ENCODE measurements around the gene HEXD.
"Not testable (repeated sequence)": the region's sequence is repeated elsewhere in the genome, so short reads cannot be mapped to it uniquely, and the experiment has no call there.

HEXD gene

DNA sequence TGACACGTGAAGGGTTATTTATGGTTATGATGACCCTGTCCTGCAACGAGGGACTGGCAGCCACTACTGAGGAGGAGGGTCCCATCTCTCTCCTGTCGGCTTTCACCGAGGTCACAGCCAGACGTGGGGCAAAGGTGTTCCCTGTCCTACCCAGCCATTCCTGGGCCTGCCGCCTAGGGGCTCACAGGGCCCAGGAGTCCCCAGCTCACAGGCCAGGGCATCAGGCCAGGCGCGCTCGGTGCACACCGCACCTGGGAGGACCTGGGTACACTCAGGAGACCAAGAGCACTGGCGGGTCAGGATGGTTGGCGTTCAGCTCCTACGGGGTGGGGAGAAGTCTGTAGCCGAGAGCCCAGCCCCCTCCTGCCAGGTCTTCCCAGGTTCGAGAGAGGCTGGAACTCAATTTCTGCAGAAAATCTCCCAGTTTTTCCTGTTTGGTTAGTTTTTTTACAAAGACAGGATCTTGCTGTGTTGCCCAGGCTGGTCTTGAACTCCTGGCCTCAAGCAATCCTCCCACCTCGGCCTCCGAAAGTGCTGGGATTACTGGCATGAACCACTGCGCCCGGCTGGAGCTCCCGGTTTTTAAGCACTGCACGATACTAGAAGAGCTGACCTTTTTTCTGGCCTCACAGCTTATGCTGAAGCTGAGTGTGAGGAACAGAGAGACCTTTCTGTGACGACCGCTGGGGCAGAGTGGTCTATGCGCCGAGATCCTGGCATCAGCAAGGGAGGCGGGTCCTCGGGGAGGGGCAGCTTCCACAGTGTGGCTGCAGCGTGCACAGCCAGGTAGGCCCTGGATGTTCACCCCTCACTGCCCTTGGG, 24.7 kb downstream of the HEXD start:
- DNase-seq: no peak

DNA sequence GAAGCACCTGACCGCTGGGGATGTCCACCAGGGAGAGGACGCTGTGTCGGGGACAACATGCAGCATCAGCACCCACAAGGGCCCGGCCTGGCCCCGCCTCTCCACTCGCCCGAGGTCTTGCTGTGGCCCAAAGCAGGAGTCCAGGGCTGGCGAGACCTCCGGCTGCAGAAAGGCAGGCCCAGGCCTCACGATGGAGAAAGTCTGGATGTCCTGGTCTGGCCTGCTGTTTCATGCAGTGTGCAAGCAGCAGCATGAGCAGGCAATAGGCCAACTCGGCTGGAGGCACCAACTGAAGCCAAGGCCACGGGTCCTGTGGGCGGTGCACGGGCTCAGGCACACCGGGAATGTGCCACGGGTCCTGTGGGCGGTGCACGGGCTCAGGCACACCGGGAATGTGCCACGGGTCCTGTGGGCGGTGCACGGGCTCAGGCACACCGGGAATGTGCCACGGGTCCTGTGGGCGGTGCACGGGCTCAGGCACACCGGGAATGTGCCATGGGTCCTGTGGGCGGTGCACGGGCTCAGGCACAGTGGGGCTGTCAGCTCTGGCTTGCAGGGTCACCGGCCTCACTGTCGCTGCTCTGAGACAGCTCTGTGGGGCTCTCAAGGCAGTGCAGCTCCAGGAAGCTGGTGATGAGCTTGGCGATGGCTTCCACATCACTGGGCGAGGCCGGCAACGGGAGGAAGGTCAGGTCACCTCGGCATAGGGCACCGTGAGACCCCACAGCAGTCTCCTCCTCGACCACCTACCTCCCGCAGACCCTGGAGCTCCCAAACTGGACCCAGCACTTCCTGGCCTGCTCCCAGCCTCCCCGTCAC, 25.5 kb downstream of the HEXD start:
- DNase-seq: no peak

DNA sequence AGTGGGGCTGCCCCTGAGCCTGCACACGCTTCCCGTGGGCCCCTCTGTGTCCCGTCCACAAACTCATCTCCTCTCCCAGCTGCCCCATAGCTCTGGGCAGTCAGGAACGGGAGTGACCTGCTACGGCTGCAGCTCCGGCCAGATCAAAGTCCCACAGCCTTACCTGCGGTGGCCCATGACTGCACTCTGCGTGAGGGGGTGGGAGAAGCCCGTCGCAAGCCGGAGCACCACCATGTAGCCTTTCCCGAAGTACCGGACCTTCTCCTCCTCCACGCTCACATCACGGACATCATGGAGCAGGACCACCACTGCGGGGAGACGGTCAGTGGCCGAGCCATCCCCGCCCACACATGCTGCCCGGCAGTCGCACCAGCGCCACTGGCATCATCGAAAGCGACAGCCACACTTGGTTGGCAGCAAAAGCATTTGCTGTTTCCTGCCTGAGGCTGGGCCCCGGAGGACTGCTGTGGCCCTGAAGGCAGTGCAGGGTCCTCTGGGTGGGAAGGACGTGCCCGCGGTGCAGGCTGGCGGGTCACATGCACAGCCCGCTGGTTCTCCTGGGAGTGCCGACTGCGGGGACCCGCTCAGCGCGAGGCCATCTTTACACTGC, 26.2 kb downstream of the HEXD start:
- DNase-seq: no peak

DNA sequence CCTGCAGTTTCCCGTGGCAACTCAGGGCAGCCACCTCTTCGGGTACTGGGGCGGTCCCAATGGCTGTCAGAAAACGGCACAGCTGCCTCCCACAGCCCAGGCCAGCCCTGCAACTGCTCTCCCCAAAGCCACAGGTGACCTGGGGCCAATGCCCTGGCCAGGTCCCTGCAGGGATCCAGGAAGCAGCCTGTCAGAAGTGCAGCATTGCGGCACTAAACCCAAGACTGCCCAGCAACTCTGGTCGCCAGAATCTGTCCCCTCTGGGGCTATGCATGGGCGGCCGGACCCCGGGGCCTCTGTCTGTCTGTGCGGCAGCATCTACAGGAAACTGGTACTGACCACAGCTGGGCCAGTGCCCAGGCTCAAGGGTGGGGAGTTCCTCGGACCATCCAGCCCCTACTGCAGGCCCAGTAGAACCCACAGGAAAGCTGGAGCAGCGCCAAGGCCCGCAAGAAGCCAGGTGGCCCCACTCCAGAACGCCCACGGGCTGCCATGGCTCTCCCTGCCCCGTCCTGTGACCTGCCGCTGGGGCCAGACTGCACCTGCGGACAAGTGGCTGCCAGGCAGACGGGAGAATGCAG, 26.9 kb downstream of the HEXD start:
- DNase-seq: no peak

DNA sequence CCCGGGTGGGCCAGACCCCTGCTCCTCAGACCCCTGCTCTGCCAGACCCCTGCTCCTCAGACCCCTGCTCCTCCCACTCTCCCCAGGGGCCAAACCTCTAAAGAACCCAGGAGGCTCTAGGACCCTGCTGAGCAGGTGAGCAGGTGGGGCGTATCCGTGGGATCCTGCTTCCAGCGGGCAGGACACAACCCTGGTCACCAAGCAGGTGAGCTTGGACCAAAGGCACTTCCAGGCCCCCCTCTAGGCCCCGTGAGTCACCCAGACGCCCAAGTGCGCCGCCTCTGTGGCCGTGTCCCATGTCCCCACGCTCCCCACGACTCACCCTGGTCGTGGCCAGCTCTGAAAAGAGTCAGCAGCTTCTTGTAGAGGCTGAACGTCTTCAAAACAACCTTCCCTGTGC, 27.4 kb downstream of the HEXD start:
- DNase-seq: no peak

DNA sequence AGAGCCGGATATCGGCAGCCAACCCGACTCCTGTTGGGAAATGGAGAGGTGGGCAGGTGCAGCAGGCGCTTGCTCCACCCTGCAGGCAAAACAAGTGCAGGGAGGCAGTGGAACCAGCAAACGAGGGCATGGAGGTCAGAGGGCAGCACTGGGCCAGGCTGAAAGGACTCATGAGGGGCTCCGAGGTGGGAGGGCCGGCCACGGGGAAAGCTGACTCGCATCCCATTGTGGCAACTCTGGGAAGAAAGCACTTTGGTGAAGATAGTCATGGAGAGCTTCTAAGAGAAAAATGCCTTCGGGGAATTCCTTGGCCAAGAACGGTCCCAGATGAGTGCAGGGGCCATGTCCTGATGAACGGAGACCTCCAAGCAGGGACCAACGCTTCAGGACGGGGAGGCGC, 28.0 kb downstream of the HEXD start:
- DNase-seq: no peak

DNA sequence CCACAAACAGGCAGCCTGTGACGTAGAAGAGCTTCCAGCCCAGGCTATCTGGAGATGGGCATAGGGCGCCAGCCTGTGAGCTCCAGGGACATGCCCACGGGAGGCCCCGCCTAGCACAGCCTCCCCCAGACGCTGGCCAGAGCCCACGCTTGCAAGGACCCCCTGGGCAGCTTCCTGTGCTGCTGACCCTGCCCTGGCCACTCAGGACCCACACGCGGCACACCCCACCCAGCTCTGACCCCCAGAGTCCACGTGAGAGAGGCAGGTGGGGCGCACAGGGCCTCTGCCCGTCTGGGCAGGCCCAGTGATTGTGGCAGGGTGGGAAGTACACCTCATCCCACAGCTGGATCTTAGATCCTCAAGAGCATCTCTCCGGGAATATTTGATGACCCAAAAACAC, 28.5 kb downstream of the HEXD start:
- no peak for DNase-seq

DNA sequence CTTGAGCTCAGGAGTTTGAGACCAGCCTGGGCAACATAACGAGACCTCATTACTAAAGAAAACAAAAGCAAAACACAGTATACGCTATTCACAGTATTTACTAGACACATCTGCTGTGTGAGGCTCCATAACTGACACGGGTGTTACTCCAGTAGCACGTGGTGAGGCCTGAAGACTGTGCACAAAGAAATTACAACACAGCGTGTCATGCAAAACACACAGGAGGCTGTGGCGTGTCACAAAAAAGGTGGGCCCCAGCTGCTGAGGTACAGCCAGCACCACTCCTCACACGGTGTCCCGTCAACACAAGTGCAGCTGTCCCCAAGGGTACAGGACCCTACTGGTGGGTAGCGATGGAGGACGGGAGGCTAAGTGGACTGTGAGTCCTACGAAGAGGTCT, 29.7 kb downstream of the HEXD start:
- DNase-seq: no peak

DNA sequence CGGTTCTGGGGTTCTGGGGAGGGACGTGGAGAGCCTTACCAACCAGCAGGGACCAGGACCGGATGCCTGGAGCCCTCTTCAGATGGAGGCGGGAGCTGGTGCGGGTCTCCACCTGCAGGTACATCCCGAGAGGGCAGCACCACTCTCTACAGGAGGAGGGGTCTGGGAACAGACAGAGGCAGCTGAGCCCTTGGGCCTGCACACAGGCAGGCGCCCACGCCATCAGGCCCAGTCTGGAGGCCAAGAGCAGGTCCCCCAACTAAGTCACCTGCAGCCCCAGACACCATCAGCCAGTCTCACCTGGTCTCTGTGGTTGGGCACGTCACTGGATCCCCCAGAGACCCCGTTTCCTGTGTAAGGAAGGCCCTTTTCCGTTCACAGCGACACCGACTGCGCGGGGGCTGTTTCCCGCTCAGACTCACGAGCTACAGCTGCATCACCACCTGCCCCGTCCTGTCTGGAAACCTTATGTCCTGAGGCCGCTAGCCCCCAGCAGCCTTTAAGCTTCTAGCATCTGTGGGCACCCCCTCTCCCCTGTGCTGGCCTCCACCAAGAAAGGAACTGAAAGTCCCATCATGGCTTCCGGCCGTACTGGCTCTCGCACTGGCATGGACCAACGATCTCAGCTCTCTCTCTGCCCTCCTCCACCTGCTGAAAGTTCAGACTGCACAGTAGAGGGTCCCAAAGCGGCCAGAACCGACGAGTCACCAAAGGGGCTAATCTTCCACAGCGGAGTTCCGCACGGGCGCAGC, 31.2 kb downstream of the HEXD start:
- DNase-seq: peak; percentile 57

DNA sequence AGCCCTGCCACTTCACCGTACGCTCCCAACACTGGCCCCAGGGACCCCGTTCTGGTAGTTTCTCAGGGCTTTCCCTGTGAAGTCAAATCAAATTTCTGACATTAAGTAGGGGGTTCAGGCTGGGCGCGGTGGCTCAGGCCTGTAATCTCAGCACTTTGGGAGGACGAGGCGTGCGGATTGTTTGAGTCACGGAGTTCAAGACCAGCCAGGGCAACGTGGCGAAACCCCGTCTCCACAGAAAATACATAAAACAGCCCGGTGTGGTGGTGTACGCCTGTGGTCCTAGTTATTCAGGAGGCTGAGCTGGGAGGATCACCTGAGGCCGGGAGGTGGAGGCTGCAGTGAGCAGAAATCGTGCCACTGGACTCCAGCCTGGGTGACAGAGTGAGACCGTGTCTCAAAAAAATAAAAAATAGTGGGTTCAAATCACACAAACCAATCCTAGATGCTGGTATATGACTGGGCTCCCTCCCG, 31.8 kb downstream of the HEXD start:
- peak; percentile 18 for DNase-seq

DNA sequence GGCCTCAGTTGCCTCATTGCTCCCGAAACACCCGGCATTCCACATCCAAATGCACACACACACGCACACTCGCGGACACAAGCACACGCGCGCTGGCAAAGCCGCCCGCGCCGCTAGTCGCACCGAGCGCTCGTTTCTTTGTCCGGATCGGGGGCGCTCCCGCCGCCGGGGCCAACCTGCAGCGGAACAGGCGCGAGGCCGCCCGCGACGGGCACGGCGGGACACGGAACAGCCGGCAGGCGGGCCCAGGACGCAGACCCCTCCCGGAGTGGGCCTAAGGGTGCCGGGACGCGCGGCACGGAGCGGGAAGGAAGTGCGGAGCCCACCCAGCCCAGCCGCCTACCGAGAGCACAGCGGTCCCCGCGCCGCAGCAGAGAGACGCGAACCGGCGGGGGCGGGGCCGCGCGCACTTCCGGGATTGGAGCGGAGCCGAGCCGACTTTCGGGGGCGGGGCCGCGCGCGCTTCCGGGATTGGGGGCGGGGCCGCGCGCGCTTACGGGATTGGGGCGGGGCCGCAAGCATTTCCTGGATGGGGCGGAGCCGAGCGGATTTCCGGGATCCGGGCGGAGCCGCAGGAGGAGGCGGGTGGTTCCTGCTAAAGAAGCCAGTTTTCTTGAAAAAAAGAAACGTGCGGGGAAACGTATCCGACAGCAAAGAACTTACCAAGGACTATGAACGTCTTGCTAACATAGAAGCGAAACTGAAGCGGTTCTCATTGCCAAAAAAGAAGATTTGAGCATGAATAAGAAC, 32.4 kb downstream of the HEXD start, which contains the start of gene CYBC1:
TSS of gene CYBC1 (minus strand) at position 396 of the 750 bp plus-strand sequence. CDS start 1,498 bp downstream, outside the sequence.
- peak; percentile 93 for DNase-seq

DNA sequence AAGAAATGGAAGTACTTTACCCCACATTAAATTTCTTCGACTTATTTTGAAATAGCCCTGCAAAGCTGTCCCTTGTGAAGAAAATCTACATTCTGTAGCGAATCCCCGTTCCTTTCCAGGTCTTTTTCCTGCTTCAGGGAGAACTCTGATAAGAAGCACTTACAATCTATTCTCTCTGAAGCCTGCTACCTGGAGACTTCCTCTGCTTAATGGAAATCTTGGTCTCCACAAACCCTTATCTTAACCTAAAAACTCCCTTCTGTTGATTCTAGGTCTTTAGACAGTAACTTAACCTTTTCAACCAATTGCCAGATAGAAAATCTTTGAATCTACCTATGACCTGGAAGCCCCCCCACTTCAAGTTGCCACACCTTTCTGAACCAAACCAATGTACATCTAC, 34.0 kb downstream of the HEXD start:
- DNase-seq: no peak

DNA sequence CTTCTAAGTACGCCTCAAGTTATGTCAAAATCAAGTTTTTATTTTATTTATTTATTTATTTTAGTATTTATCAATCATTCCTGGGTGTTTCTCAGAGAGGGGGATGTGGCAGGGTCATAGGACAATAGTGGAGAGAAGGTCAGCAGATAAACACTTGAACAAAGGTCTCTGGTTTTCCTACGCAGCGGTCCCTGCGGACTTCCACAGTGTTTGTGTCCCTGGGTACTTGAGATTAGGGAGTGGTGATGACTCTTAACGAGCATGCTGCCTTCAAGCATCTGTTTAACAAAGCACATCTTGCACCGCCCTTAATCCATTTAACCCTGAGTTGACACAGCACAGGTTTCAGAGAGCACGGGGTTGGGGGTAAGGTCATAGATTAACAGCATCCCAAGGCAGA, 35.0 kb downstream of the HEXD start:
- not testable (repeated sequence) for DNase-seq

DNA sequence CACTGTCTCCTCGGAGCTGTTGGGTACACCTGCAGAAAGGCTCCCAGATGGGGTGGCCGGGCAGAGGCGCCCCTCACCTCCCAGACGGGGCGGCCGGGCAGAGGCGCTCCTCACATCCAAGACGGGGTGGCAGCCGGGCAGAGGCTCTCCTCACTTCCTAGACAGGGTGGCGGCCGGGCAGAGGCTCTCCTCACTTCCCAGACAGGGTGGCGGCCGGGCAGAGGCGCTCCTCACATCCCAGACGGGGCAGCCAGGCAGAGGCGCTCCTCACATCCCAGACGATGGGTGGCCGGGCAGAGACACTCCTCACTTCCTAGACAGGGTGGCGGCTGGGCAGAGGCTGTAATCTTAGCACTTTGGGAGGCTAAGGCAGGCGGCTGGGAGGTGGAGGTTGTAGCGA, 35.6 kb downstream of the HEXD start:
- DNase-seq: not testable (repeated sequence)

DNA sequence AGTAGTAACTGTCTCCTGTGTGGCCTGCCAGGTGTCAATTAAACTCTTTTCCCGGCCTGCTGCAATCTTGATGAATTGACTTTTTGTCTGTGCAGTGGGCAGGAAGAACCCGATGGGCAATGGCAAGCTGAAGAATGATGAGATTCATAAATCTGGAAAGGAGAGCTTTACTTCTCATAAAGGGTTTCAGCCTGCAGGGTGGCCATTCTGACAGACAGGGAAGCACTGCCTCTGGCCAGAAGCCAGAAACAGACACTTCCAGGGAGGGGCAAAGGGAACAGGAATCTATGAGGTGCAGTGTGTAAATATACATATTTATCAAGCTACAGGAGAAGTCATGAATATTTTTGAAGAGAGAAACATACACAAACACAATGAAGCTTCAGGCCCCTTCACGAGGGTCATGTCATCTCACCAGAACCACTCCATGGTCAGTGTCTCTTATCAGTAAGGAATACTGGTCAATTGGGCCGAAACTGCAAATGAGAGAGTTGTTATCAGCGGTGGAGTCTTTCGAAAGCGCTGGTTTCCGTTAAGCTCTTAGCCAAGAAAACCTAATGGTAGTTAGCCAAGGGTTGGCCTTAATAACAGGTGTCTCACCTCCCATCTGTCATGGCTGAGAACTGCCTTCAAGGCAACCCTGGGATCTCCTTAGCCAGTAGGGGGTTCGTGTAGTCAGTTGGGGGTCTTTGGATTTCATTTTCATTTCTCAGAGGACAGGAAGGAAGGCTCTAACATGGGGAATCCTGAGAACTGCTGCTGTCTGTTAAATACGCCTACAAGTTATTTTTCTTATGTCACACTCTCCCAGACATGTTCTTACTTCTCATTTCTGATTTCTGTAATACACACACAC, 39.2 kb downstream of the HEXD start:
- DNase-seq: no peak

DNA sequence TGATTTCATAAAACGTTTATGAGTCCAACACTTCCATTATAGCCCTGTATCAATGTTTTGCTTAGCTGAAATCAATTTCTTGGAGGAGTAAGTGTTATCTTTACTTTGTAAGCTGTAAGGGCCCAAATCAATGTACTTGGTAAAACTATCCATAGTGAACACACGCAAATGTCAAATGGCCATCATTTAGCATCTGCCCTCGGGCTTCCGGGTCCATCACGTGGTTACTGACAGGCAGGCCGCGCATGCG, 39.7 kb downstream of the HEXD start:
- DNase-seq: no peak

DNA sequence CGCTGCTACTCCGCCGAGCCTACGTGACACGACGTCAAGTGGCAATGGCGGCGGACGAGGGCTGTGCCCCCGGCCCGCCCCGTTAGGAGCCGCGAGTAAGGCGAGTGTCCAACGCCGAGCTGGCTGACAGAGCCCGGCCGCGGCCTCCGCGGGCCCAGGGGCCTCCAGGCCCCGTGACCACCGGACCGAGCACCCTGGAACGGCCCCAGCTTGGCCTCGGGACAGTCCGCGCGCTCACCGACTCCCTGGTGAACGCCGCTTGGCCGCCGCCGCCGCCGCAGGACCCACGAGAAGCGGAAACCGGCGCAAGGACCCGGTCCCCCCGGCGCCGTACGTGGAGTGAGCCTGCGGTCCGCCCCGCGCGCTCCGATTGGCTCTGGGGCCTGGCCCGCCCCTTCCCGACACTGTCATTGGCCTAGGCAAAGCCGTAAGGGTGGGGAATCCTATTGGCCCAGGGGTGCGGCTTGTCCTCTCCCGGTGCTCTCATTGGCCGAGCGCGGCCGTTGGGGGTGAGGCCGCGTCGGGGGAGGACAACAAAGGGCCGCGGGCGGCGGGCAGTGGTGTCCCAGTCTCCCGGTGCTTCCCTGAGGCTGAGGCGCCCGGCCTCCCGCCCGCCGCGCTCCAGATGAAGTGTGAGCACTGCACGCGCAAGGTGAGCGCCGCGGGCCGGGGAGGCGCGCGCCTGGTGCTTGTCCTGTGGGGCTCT, 40.2 kb downstream of the HEXD start, which contains the start of gene NARF:
TSS of gene NARF (plus strand) at position 563 of the 706 bp plus-strand sequence. CDS start at position 626, 63 bp downstream.
- peak; percentile 92 for DNase-seq

DNA sequence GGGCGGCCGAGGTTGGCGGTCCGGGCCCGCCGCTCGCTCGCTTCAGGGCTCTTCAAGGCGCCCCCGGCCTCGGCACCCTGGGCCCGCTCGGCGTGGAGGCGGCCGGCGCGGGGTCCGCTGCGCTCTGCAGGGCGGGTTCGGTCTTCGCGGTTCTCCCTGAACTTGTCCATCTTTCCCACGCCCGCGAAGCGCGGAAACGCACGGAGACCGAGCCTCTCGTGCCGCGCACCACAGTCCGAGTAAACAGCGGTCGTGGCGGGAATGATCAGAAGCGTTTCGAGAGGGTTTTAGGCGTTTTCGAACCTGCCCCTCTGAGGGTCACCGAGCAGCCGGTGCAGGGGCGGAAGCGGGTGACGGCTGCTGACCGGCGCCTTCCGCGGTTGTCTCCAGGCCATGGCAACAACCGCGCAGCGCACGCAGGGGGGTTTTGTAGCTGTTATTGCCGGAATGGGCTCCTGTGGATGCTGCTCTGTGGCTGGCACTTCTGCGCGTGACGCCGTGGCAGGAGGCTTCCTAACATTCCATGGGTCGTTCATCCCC, 40.8 kb downstream of the HEXD start:
- DNase-seq: peak; percentile 10

DNA sequence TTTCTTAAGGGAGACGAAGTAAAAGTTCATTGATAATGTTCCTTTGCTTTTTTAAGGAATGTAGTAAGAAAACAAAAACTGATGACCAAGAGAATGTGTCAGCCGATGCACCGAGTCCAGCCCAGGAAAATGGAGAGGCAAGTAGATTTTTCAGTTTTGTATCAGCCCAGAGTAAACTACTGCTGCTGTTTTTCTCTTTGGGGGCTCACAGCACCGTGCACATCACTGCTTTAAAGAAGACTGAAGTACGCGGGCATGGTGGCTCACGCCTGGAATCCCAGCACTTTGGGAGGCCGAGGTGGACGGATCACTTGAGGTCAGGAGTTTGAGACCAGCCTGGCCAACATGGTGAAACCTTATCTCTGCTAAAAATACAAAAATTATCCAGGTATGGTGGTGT, 41.8 kb downstream of the HEXD start:
- not testable (repeated sequence) for DNase-seq

All from activated effector memory CD4-positive, alpha-beta T cell treated with Interleukin-2 at 50 U/mL for 16 hours (primary cell).